A673 (cell line): ENCODE data around the gene TRPC4AP.

ENCODE experiments used
- EZH2 ChIP-seq: fragments of 200-600 bp; sonication (generic); IDR thresholded peaks from 2 replicates; pipeline ENCODE4 v1.6.1; 2017; ENCODE audit warnings: borderline replicate concordance, low read depth, mild to moderate bottlenecking, mixed read lengths, antibody characterized with exemption, low read length; ENCODE audit not compliant: poor library complexity, severe bottlenecking
- TF ChIP-seq, protein P1 (sequence below): fragments of 300-800, 200-600 bp; sonication (generic); conservative IDR thresholded peaks from 2 replicates; pipeline ENCODE4 v1.5.1; 2017; ENCODE audit warnings: low read depth, mild to moderate bottlenecking, antibody characterized with exemption, low read length, moderate library complexity, mixed read lengths

DNA sequence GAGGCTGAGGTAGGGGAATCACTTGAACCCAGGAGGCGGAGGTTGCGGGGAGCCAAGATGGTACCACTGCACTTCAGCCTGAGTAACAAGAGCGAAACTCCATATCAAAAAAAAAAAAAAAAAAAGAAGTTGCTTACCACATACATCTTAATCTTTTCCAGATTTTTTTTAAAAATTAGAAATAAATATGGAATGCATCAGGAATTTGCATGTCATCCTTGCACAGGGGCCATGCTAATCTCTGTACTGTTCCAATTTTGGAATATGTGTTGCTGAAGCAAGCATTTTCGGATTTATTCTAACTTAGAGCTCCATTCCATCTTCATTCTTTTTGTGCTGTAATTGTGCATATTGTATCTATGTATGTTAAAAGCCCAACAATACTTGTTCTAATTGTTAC, 62.5 kb downstream of the TRPC4AP start:
- TF ChIP-seq, protein P1, sequence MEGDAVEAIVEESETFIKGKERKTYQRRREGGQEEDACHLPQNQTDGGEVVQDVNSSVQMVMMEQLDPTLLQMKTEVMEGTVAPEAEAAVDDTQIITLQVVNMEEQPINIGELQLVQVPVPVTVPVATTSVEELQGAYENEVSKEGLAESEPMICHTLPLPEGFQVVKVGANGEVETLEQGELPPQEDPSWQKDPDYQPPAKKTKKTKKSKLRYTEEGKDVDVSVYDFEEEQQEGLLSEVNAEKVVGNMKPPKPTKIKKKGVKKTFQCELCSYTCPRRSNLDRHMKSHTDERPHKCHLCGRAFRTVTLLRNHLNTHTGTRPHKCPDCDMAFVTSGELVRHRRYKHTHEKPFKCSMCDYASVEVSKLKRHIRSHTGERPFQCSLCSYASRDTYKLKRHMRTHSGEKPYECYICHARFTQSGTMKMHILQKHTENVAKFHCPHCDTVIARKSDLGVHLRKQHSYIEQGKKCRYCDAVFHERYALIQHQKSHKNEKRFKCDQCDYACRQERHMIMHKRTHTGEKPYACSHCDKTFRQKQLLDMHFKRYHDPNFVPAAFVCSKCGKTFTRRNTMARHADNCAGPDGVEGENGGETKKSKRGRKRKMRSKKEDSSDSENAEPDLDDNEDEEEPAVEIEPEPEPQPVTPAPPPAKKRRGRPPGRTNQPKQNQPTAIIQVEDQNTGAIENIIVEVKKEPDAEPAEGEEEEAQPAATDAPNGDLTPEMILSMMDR, result no peak
- TF ChIP-seq EZH2, result no peak
